Tibial artery (tissue), 4 donors: ENCODE results near the gene DHX15.

Experiments
- DNase-seq, 2 donors: peaks; one replicate each; pipeline ENCODE4 v3.0.0-alpha.2; 2019
- H3K27ac ChIP-seq, 2 donors: fragments of 200-600 bp; sonication (generic) in 1 of 2; 1 replicate in 1 of 2; 2 replicates in 1 of 2; pipeline ENCODE4 v1.5.1; 2018 to 2019; ENCODE audit warnings: mild to moderate bottlenecking in 1 of 2
- H3K27me3 ChIP-seq, 2 donors: fragments of 200-600 bp; sonication (generic) in 1 of 2; one replicate each; pipeline versions ENCODE4 v1.5.1 to v1.6.0; 2016 to 2019
- H3K36me3 ChIP-seq, 3 donors: fragments of 200-600 bp; sonication (generic) in 2 of 3; one replicate each; pipeline ENCODE4 v1.5.1; 2016 to 2019; ENCODE audit warnings: mild to moderate bottlenecking in 2 of 3
- H3K4me1 ChIP-seq, 4 donors: fragments of 200-600 bp; sonication (generic) in 2 of 4; 1 replicate in 3 of 4; 2 replicates in 1 of 4; pipeline ENCODE4 v1.5.1; 2016 to 2019
- H3K4me3 ChIP-seq, 2 donors: fragments of 200-600 bp; sonication (generic) in 1 of 2; 1 replicate in 1 of 2; 2 replicates in 1 of 2; pipeline ENCODE4 v1.5.1; 2018 to 2019; ENCODE audit warnings: mild to moderate bottlenecking in 2 of 2
- H3K9me3 ChIP-seq, 3 donors: fragments of 200-600 bp; sonication (generic) in 1 of 3; one replicate each; pipeline ENCODE4 v1.5.1; 2016 to 2019
- CTCF ChIP-seq, 2 experiments: fragments of 200-600 bp in 1 of 2; fragments of 450-650 bp in 1 of 2; IDR thresholded peaks; one replicate each; pipeline ENCODE4 v1.5.1; 2017 to 2019; ENCODE audit warnings: antibody characterized with exemption in 2 of 2, mild to moderate bottlenecking in 1 of 2, moderate library complexity in 1 of 2
- intact Hi-C: fragments of 100-400 bp; cut with DNase I; formaldehyde crosslinking; loops from one replicate; pipeline ENCODE4 v1.15.0; 2023; ENCODE audit warnings: low total_unique reads

Gene DHX15

DNA sequence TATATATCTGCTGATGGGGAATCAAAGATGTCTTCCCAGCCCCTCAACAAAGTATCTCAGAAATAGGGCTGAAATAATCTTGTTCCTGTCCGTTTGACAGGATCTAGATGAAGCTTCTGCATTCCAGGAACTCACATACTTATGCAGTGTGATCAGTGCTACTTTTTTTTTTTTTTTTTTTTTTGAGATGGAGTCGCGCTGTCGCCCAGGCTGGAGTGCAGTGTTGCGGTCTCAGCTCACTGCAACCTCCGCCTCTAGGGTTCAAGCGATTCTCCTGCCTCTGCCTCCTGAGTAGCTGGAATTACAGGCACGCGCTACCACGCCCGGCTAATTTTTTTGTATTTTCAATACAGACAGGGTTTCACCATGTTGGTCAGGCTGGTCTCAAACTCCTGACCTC lies 36.4 kb downstream of the DHX15 start:
- peaks cover 10 to 20% (median 16%) of the 10 kb centered on the region in 3 donors for H3K36me3 ChIP-seq
- no peak for TF ChIP-seq CTCF (IDR thresholded peaks at IDR 0.05)
- intact Hi-C loops, result no loop called here
- no peak for DNase-seq
- no peak overlapping the region for H3K4me3 ChIP-seq
- H3K9me3 ChIP-seq, result no peaks in the 10 kb centered on the region
- peaks cover 0 to 35% (median 9%) of the 10 kb centered on the region in 4 donors for H3K4me1 ChIP-seq
- H3K27me3 ChIP-seq, result no peaks in the 10 kb centered on the region
- no peak overlapping the region for H3K27ac ChIP-seq

- Histone ChIP-seq H3K27ac (no peak overlapping the region), H3K4me3 (no peak overlapping the region), H3K27me3 (no peaks in the 10 kb centered on the region), H3K36me3 (peaks cover 34 to 44% (median 42%) of the 10 kb centered on the region in 3 donors), H3K9me3 (no peaks in the 10 kb centered on the region), H3K4me1 (peaks cover 0 to 19% (median 9%) of the 10 kb centered on the region in 4 donors)
- intact Hi-C loops, result no loop called here
- DNase-seq, result no peak
- no peak for TF ChIP-seq CTCF (IDR thresholded peaks at IDR 0.05)
Observed at GRCh38 chr4:24544208-24544988, 40.0 kb downstream of the DHX15 start.

DNA sequence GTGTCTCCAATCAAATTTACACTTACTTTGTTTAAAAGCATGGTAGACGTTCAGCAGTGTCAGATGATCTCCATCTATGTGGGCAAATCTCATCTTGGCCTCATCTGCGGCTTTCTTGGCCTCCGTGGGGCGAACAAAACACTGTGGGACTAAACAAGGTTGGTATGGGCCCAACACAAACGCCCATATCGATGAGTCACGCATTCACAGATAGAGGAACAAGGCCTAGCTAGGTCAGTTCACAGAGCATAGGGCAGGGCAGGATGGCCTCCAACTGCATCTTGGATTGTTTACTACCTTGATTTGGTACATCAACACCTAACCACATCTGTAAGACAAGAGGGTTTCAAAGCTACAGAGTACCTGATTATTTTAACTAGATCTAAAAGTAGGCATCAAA lies 47.3 kb downstream of the DHX15 start:
- peaks cover 43 to 65% (median 59%) of the 10 kb centered on the region in 3 donors for H3K36me3 ChIP-seq
- intact Hi-C loops, result no loop called here
- H3K9me3 ChIP-seq, result no peaks in the 10 kb centered on the region
- H3K4me3 ChIP-seq, result no peak overlapping the region
- no peak overlapping the region for H3K27ac ChIP-seq
- H3K27me3 ChIP-seq, result no peaks in the 10 kb centered on the region
- no peaks in the 10 kb centered on the region for H3K4me1 ChIP-seq
- no peak for DNase-seq
- TF ChIP-seq CTCF (IDR thresholded peaks at IDR 0.05), result no peak

DNA sequence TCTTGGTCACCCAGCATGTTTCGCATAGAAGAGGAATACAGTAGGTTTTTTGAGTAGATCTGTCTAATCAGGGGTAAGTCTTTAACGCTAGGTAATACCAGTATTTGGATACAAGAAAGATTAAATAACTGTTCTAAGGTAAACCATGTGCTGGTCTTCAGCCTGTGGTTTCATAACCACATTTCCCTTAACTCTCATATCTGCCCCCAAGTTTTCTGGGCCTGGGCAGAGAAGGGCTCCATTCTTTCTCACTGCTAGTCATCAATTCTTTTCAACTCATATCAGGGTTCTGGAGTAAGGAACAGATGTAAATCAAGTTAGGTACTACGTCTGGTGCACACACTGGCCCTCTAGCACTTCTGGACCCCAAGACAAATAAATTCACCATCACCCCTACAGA lies 49.0 kb downstream of the DHX15 start:
- Histone ChIP-seq H3K4me1 (no peaks in the 10 kb centered on the region), H3K27me3 (no peaks in the 10 kb centered on the region), H3K9me3 (no peaks in the 10 kb centered on the region), H3K27ac (no peak overlapping the region), H3K4me3 (no peak overlapping the region), H3K36me3 (peaks cover 44 to 63% (median 59%) of the 10 kb centered on the region in 3 donors)
- TF ChIP-seq CTCF (IDR thresholded peaks at IDR 0.05), result no peak
- DNase-seq, result no peak
- intact Hi-C loops, result no loop called here

GRCh38 chr4:24533364-24533763 lies 51.0 kb downstream of the DHX15 start:
- Histone ChIP-seq H3K27me3 (no peaks in the 10 kb centered on the region), H3K4me1 (no peaks in the 10 kb centered on the region), H3K4me3 (no peak overlapping the region), H3K27ac (no peak overlapping the region), H3K9me3 (no peaks in the 10 kb centered on the region), H3K36me3 (peaks cover 52 to 70% (median 67%) of the 10 kb centered on the region in 3 donors)
- DNase-seq, result no peak
- TF ChIP-seq CTCF (IDR thresholded peaks at IDR 0.05), result no peak
- intact Hi-C loops, result no loop called here
